C4-2B (cell line): Measurements from ENCODE around the gene FNDC10.

Experiments used
- CTCF ChIP-seq: fragments of 450-650 bp; conservative IDR thresholded peaks from 2 replicates; pipeline ENCODE4 v1.5.1; 2017; ENCODE audit warnings: mild to moderate bottlenecking
- ZFX ChIP-seq: fragments of 450-650 bp; IDR thresholded peaks from 2 replicates; pipeline ENCODE4 v1.6.1; 2017

GRCh38 chr1:1614204-1614953, 14.4 kb upstream of the FNDC10 start:
- TF ChIP-seq CTCF: no peak
- no peak for TF ChIP-seq ZFX
